ENCODE data around the gene RAB3B. TPM values are rescaled to one million over a fixed set of nuclear protein-coding genes. Genes with fewer than 3 reads are reported as not detected.

Gene RAB3B
- total and polyA plus RNA-seq, 2 donors (not counting 1 experiment from before 2014, with no cell fraction given): 36.5 to 51.6 TPM

GRCh38 chr1:51859333-51859732 lies 131.2 kb downstream of the RAB3B start:
- H4K20me1 ChIP-seq (ENCODE audit: control insufficient read depth, extremely low read depth, insufficient read depth, low read length): no peaks in the 10 kb centered on the region
- H3K4me2 ChIP-seq (ENCODE audit: extremely low read depth, insufficient read depth, low read length): no peak overlapping the region
- peaks cover 46% of the 10 kb centered on the region for H3K79me2 ChIP-seq (ENCODE audit: control insufficient read depth, insufficient read depth, low read length)
- TF ChIP-seq, protein P1, sequence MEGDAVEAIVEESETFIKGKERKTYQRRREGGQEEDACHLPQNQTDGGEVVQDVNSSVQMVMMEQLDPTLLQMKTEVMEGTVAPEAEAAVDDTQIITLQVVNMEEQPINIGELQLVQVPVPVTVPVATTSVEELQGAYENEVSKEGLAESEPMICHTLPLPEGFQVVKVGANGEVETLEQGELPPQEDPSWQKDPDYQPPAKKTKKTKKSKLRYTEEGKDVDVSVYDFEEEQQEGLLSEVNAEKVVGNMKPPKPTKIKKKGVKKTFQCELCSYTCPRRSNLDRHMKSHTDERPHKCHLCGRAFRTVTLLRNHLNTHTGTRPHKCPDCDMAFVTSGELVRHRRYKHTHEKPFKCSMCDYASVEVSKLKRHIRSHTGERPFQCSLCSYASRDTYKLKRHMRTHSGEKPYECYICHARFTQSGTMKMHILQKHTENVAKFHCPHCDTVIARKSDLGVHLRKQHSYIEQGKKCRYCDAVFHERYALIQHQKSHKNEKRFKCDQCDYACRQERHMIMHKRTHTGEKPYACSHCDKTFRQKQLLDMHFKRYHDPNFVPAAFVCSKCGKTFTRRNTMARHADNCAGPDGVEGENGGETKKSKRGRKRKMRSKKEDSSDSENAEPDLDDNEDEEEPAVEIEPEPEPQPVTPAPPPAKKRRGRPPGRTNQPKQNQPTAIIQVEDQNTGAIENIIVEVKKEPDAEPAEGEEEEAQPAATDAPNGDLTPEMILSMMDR (conservative IDR thresholded peaks at IDR 0.05 in 1 of 2, IDR thresholded peaks at IDR 0.05 in 1 of 2; ENCODE audit: low read depth in 1 of 2, low read length in 2 of 2): no peak
- no peak for TF ChIP-seq EZH2 (IDR thresholded peaks at IDR 0.05; ENCODE audit: low read length, missing control alignments)
- H3K27me3 ChIP-seq (ENCODE audit: control insufficient read depth, insufficient read depth, low read length): no peaks in the 10 kb centered on the region
- DNase-seq (ENCODE audit: low read depth in 2 of 2): no peak
- H3K4me1 ChIP-seq (ENCODE audit: control insufficient read depth, extremely low read depth, insufficient read depth, low read length): no peaks in the 10 kb centered on the region
- H3K4me3 ChIP-seq (replicated peaks in 1 of 4; ENCODE audit: control extremely low read depth in 1 of 4, insufficient read depth in 1 of 4, low read depth in 3 of 4, low read length in 4 of 4): no peak overlapping the region
- no peaks in the 10 kb centered on the region for H3K9me3 ChIP-seq (ENCODE audit: control insufficient read depth, insufficient read depth, low read depth, low read length)
- no peak overlapping the region for H2AFZ ChIP-seq (ENCODE audit: low read length)
- H3K36me3 ChIP-seq (ENCODE audit: control insufficient read depth, insufficient read depth, low read length): no peaks in the 10 kb centered on the region
- H3K27ac ChIP-seq (ENCODE audit: insufficient read depth, low read length): no peak overlapping the region
- no peak overlapping the region for H3K9ac ChIP-seq (ENCODE audit: insufficient read depth, low read length)

DNA sequence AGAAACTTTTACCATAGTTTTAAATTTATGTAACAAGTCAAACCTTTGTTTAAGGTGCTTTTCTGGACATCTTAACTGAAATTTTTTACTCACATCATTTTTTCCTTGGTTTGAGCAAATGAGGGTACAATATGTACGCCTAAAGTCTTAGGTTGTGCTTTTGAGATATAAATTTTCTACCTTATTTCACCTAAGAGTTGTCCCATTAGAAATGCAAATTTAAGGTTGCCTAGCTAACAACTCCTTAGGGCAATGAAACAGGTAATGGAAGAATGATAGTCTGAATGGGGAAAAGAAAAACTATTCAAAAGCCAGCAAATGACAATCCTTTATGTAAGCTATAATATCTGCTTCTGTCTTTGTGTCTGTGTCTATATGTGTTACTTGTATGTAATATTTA lies 131.6 kb downstream of the RAB3B start:
- TF ChIP-seq, protein P1 (conservative IDR thresholded peaks at IDR 0.05 in 1 of 2, IDR thresholded peaks at IDR 0.05 in 1 of 2; ENCODE audit: low read depth in 1 of 2, low read length in 2 of 2): no peak
- no peak for TF ChIP-seq EZH2 (IDR thresholded peaks at IDR 0.05; ENCODE audit: low read length, missing control alignments)
- Histone ChIP-seq H3K4me3 (replicated peaks in 1 of 4; ENCODE audit: control extremely low read depth in 1 of 4, insufficient read depth in 1 of 4, low read depth in 3 of 4, low read length in 4 of 4) (no peak overlapping the region), H2AFZ (ENCODE audit: low read length) (no peak overlapping the region), H3K9ac (ENCODE audit: insufficient read depth, low read length) (no peak overlapping the region), H4K20me1 (ENCODE audit: control insufficient read depth, extremely low read depth, insufficient read depth, low read length) (no peaks in the 10 kb centered on the region), H3K79me2 (ENCODE audit: control insufficient read depth, insufficient read depth, low read length) (peaks cover 44% of the 10 kb centered on the region), H3K4me2 (ENCODE audit: extremely low read depth, insufficient read depth, low read length) (no peak overlapping the region), H3K4me1 (ENCODE audit: control insufficient read depth, extremely low read depth, insufficient read depth, low read length) (no peaks in the 10 kb centered on the region), H3K9me3 (ENCODE audit: control insufficient read depth, insufficient read depth, low read depth, low read length) (no peaks in the 10 kb centered on the region), H3K27ac (ENCODE audit: insufficient read depth, low read length) (no peak overlapping the region), H3K36me3 (ENCODE audit: control insufficient read depth, insufficient read depth, low read length) (no peaks in the 10 kb centered on the region), H3K27me3 (ENCODE audit: control insufficient read depth, insufficient read depth, low read length) (no peaks in the 10 kb centered on the region)
- no peak for DNase-seq (ENCODE audit: low read depth in 2 of 2)

Other genes starting within 250 kb of the RAB3B start
- gene NRDC, start 112.0 kb downstream of the RAB3B start, total RNA-seq: 79.1 and 116 TPM in 2 replicates
- gene NRDC, start 112.0 kb downstream of the RAB3B start, polyA plus RNA-seq: 136 and 142 TPM in 2 replicates
- gene KTI12, start 43.1 kb upstream of the RAB3B start, total RNA-seq: 6.9 and 7.8 TPM in 2 replicates
- 11.8 and 14.5 TPM in 2 replicates for gene KTI12, start 43.1 kb upstream of the RAB3B start, polyA plus RNA-seq
- 34.5 and 34.7 TPM in 2 replicates for gene TXNDC12, start 64.5 kb upstream of the RAB3B start, total RNA-seq
- 30.8 and 32.4 TPM in 2 replicates for gene TXNDC12, start 64.5 kb upstream of the RAB3B start, polyA plus RNA-seq
- gene BTF3L4, start 65.6 kb upstream of the RAB3B start, total RNA-seq: 55.5 and 63.2 TPM in 2 replicates
- 70.0 and 73.3 TPM in 2 replicates for gene BTF3L4, start 65.6 kb upstream of the RAB3B start, polyA plus RNA-seq
- gene ZFYVE9, start 151.4 kb upstream of the RAB3B start, total RNA-seq: 37.8 and 44.6 TPM in 2 replicates
- gene ZFYVE9, start 151.4 kb upstream of the RAB3B start, polyA plus RNA-seq: 12.7 and 13.5 TPM in 2 replicates